OCI-LY3 (cell line): ENCODE measurements around the gene PAPOLG.

Experiments
- EZH2phosphoT487 ChIP-seq: fragments of 200-600 bp; shearing (Covaris generic); IDR thresholded peaks from 2 replicates; pipeline ENCODE4 v1.6.1; 2018; ENCODE audit warnings: antibody characterized with exemption, mixed run types, low read depth
- TF ChIP-seq, protein P1 (sequence below): fragments of 200-600, 300-600 bp; sonication (generic); IDR thresholded peaks from 2 replicates; pipeline ENCODE4 v1.5.1; 2014; ENCODE audit warnings: antibody characterized with exemption, low read length, low read depth

DNA sequence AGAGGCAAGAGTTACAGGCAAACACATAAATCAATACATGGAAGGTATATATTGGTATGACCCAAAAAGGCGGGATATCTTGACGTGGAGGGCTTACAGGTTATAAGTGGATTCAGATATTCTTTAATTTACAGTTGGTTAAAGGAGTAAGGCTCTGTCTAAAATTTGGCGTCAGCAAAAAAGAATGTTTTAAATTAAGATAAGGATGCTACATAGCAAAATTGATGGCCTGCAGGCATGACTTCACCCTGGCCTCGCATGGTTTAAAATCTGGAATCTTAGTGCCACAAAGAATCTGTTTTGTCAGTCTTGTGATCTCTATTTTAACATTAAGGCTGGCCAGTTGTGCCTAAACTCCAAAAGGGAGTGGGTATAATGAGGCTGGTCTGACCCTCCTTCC is 66.9 kb downstream of the PAPOLG start:
- TF ChIP-seq, protein P1, sequence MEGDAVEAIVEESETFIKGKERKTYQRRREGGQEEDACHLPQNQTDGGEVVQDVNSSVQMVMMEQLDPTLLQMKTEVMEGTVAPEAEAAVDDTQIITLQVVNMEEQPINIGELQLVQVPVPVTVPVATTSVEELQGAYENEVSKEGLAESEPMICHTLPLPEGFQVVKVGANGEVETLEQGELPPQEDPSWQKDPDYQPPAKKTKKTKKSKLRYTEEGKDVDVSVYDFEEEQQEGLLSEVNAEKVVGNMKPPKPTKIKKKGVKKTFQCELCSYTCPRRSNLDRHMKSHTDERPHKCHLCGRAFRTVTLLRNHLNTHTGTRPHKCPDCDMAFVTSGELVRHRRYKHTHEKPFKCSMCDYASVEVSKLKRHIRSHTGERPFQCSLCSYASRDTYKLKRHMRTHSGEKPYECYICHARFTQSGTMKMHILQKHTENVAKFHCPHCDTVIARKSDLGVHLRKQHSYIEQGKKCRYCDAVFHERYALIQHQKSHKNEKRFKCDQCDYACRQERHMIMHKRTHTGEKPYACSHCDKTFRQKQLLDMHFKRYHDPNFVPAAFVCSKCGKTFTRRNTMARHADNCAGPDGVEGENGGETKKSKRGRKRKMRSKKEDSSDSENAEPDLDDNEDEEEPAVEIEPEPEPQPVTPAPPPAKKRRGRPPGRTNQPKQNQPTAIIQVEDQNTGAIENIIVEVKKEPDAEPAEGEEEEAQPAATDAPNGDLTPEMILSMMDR: no peak
- TF ChIP-seq EZH2phosphoT487: no peak
